ENCODE measurements around the gene RAMP2.

Gene RAMP2

DNA sequence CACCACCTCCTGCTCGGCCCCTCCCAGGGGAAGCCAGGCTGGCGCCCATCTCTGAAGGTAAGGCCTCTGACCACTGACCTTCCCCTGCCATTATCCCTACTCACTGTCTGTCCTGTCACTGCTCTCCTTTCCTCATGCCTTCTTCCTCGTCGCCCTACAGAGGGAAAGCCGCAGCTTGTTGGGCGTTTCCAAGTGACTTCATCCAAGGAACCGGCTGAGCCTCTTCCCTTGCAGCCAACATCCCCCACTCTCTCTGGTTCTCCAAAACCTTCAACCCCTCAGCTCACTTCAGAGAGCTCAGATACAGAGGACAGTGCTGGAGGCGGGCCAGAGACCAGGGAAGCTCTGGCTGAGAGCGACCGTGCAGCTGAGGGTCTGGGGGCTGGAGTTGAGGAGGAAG, 34.4 kb downstream of the RAMP2 start:
- DNase-seq: no peak

DNA sequence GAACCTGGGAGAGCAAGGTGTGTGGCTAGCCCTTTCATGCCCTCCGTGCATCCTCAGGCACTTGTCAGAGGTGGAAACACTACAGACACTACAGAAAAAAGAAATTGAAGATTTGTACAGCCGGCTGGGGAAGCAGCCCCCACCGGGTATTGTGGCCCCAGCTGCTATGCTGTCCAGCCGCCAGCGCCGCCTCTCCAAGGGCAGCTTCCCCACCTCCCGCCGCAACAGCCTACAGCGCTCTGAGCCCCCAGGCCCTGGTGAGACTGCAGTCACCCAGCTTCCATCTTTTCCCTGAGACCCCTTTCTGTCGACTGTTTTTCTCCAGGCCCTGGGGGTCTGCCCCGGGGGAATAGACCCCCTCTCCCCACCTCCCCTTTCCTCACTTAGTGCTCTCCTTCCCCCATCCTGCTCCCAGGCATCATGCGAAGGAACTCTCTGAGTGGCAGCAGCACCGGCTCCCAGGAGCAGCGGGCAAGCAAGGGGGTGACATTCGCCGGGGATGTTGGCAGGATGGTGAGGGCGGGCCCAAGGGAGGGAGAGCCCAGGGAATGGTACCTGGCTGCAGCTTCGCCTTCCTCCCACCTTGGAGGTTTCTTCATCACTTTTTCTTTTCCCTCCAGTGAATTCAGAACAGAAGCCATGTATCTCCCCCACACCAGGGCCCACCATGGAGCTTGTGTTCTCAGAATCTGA, 35.2 kb downstream of the RAMP2 start:
- DNase-seq: no peak

DNA sequence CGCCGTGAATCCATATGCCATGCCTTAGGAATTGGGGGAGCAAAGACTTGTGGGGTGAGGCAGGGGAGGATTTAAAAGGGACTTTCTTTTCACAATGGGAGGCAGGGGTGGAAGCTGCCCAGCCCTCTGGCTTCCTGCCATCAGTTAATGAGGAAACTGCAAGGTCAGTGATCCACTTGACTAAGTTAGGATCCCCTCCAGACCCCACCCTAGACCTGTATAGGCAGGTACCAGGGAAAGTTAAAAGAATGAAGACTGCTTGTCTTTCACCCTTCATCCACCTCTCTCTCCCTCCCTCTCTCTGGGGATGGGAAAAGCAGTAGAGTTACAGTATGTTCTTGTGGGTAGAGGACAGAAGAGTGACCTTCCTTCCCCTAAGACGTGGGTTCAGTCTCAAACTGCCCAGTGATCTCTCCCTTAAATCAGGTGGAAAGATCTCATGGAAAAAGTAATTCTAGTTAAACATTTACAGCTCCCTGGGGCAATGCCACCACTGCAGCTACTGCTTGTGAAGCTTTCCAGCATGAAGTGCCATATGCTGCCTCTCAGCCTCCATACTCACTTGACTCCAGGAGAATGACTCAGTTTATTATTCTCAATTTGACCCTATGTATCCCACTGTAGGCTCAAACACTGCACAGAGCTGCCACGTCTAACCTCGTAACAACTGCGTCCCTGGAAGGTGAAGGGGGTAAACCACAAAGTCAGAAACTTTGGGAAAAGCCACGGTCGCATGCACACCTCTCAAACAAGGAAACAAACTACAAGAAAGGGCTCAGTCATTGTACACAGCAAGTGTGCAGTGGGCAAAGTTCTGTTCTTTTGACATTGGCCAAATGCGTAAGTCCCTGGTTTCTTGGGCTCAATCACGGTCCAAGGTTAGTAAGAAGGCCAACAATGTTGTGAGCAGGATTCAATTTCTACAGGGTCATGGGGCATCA, 36.3 kb downstream of the RAMP2 start:
- DNase-seq: no peak

DNA sequence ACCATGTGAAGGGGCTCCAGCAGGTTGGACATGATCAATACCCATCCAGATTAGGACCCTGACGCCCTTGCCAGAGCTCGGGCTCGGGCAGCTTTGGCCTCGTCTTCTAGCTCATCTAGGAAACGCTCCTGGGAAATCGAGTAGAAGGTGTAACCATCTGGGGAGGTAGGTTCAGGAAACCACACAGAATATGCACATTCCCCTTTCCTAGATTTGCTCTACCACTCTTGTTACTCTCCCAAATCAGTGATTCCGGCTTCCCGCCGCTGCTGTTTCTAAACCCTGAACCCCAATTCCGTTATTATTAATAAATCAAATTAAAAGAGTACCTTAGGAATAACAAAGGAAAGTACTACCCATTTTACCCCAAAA, 37.0 kb downstream of the RAMP2 start:
- no peak for DNase-seq

DNA sequence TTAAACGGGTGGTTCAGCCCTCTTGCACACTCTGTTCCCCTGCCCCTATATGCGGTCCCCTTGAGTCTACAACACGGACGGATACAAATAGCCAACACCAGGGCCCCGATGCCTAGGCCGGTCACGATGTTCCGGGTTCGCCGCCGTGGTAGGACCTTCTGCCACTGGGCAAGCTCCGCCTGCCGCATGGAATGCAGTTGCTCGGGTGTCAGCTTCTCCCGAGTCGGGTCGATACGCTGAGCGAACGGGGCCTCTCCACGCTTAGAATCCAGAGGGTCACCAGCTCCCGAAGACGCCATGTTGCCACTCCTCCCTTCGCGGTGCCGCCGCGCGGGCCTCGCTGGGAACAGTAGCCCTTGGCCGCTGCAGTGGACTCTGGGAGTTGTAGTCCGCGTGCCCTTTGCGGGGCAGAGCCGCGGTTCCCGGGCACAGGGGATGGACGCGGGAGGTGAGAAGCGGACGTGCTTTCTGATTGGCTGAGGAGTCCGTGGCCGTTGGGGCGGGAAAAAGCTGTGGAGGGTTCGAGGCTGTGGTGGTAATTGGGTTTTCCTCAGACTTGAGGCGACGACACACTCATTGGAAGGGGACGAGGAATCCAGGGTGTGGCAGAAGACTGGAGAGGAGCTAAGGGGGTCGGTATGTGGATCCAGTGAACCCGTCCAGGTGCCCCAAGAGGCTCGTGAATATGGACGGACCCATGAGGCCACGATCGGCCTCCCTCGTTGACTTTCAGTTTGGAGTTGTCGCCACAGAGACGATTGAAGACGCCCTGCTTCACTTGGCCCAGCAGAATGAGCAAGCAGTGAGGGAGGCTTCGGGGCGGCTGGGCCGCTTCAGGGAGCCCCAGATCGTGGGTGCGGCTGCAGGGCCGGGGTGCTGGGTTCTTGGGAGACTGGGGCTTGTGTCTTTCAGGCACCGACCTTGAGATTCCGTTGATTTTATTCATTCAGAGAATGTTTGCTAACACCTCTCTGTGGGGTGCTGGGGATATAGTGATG, 37.7 kb downstream of the RAMP2 start, which contains the start of the genes CNTD1 and COA3:
TSS of gene CNTD1 (plus strand) at position 479 of the 998 bp plus-strand sequence. CDS start at position 686, 207 bp downstream.
TSS of gene COA3 (minus strand) at position 322 of the 998 bp plus-strand sequence. CDS start at position 299, 23 bp downstream.
- DNase-seq: peak; percentile 46

DNA sequence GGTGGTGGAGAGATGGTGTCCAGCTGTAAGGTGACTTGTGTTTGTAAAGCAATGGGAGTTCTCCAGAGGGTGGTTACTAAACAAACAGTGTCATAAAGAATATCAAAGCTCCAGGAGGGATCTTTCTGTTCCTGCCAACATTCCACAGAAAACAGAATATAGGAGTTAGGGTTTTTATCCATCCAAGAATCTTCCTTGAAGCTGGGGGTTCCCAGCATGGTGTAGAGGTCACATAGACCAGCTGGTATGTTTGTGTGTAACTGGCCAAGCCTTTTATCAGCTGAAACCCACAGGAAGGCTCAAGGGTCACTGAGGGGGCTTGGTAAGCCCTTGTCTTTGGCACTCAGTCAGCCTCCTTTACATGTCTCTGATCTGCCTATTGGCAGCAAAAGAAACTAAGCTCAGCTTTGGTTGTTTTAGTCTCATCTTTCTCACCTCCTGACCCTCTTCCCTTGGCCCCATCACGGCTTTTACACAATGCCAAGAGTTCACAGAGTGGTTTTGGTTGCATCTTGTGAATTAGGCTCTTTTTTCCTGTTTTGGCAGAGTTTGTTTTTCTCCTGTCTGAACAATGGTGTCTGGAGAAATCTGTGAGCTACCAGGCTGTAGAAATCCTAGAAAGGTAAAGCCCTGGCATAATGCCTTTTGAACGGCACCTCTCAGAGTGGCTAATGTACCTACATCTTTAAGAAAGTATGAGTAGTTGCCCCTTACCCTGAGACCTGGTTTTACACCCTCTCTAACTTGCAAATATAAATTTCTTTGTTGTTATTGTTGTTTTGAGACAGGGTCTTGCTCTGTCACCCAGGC, 42.3 kb downstream of the RAMP2 start:
- no peak for DNase-seq

DNA sequence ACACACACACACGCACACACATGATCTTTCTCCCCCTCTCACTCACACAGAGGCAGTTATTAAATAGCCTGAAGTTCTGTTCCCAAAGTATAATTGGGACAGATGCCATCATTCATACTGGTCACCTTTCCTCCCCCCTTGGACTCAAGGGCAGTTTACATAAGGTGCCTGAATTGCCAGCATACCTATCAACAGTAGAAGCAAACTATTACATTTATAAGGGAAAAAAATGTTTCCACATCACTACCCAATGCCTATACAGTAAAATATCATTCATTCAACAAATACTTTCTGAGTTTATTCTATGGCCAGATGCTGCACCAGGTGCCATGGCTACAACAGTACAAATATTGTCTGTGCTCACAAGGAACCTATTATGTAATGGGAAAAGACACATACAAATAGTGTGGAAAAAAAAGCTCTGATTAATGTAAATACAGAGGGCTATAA, 43.9 kb downstream of the RAMP2 start:
- DNase-seq: no peak

DNA sequence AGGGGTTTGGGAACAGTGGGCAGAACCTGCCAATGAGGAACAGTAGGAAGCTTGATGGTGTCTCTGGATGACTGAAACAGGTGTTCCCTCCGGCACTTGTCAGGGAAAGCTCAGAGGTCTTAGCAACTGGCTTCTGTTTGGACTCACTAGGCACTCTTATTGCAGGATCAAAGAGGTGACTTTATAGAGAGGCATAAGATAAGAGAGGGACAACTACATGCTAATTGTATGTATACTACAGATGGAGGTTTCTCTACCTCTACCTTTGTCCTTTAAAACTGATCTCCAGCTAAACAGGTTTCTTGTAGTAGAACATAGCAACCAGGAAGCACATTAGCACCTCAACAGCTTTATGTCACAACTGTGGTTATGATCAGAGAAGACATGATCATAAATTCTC, 45.2 kb downstream of the RAMP2 start:
- DNase-seq: no peak

DNA sequence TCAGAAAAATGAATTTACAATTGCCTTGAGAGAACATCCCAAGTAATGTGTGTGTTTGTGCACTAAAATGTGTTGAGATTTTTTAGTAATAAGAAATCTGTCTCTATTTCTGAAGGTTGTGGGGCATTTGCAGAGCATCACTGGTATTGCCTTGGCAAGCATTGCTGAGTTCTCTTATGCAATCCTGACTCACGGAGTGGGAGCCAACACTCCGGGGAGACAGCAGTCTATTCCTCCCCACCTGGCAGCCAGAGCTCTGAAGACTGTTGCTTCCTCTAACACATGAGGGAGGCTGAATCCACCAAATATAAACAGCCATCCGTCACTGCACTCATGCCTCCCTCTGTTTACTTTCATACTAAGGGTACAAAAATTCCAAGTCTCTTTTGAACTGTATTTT, 48.2 kb downstream of the RAMP2 start:
- DNase-seq: no peak

All from NCI-H2107 (cell line).